Keratinocyte (primary cell): ENCODE results near the gene STX8. TPM values are rescaled to one million over a fixed set of nuclear protein-coding genes. Genes with fewer than 3 reads are reported as not detected.

ENCODE experiments used
- DNase-seq: peaks from one replicate; pipeline ENCODE4 v3.0.0-alpha.2; 2011; ENCODE audit warnings: low read depth, missing footprints, low spot score
- FAIRE-seq: peaks from 2 replicates; lab custom pipeline; 2011; peaks lifted over from hg19 to GRCh38; lab: Jason Lieb, UNC
- H2AFZ ChIP-seq: 2 replicates; pipeline ENCODE4 v1.6.0; 2012; ENCODE audit warnings: low read length, control low read depth, inconsistent platforms; ENCODE audit not compliant: control insufficient read depth
- H3K27ac ChIP-seq: 2 replicates; pipeline ENCODE4 v1.5.1; 2011; ENCODE audit warnings: low read length; ENCODE audit not compliant: control insufficient read depth, insufficient read depth
- H3K27me3 ChIP-seq: 3 replicates; pipeline ENCODE4 v1.6.0; 2011; ENCODE audit warnings: low read length; ENCODE audit not compliant: control insufficient read depth, insufficient read depth; ENCODE audit errors: extremely low read depth
- H3K36me3 ChIP-seq, 2 experiments: 2 replicates in 1 of 2; 3 replicates in 1 of 2; pipeline ENCODE4 v1.5.1; 2011; ENCODE audit warnings: low read length in 2 of 2, mild to moderate bottlenecking in 1 of 2; ENCODE audit not compliant: control insufficient read depth in 2 of 2, insufficient read depth in 2 of 2; ENCODE audit errors: extremely low read depth in 1 of 2
- H3K4me1 ChIP-seq: 3 replicates; pipeline ENCODE4 v1.5.1; 2011; ENCODE audit warnings: low read length; ENCODE audit not compliant: control insufficient read depth, insufficient read depth; ENCODE audit errors: extremely low read depth
- H3K4me2 ChIP-seq: 3 replicates; pipeline ENCODE4 v1.6.0; 2011; ENCODE audit warnings: low read depth, low read length; ENCODE audit not compliant: control insufficient read depth, insufficient read depth; ENCODE audit errors: extremely low read depth
- H3K4me3 ChIP-seq, 3 experiments: fragments of 200-600 bp in 1 of 3; sonication (generic) in 1 of 3; 2 replicates in 2 of 3; 3 replicates in 1 of 3; pipeline ENCODE4 v1.5.1; 2011 to 2016; ENCODE audit warnings: low read length in 3 of 3, mild to moderate bottlenecking in 3 of 3, control low read depth in 2 of 3, inconsistent platforms in 1 of 3, low read depth in 1 of 3, mixed read lengths in 1 of 3, mixed run types in 1 of 3, moderate library complexity in 1 of 3; ENCODE audit not compliant: control insufficient read depth in 2 of 3, insufficient read depth in 2 of 3; ENCODE audit errors: extremely low read depth in 1 of 3
- H3K79me2 ChIP-seq: 2 replicates; pipeline ENCODE4 v1.6.0; 2012; ENCODE audit warnings: low read length; ENCODE audit not compliant: control insufficient read depth, insufficient read depth
- H3K9ac ChIP-seq: 3 replicates; pipeline ENCODE4 v1.6.0; 2011; ENCODE audit warnings: low read length; ENCODE audit not compliant: control insufficient read depth, insufficient read depth; ENCODE audit errors: extremely low read depth
- H3K9me1 ChIP-seq: 3 replicates; pipeline ENCODE4 v1.6.0; 2011; ENCODE audit warnings: low read length; ENCODE audit not compliant: control insufficient read depth, insufficient read depth; ENCODE audit errors: extremely low read depth
- H3K9me3 ChIP-seq: 2 replicates; pipeline ENCODE4 v1.5.1; 2012; ENCODE audit warnings: low read depth, low read length; ENCODE audit not compliant: control insufficient read depth
- H4K20me1 ChIP-seq: 3 replicates; pipeline ENCODE4 v1.6.0; 2011; ENCODE audit warnings: low read length; ENCODE audit not compliant: control insufficient read depth, insufficient read depth; ENCODE audit errors: extremely low read depth
- EZH2 ChIP-seq: IDR thresholded peaks from one replicate; pipeline ENCODE4 v1.6.1; 2012; ENCODE audit warnings: inconsistent platforms, mild to moderate bottlenecking, low read length, moderate library complexity
- dilution Hi-C: fragments of 300-500 bp; cut with MboI; formaldehyde crosslinking; loops from one replicate; pipeline ENCODE4 v1.7.0; 2020; ENCODE audit warnings: low sequenced_read_pairs; ENCODE audit not compliant: extremely low pct_ligation_motif_present
- polyA plus RNA-seq, 5 experiments: library from polyadenylated mRNA; depleted of rRNA in 3 of 5; stranded (reverse) in 3 of 5; stranded (forward) in 1 of 5; unstranded in 1 of 5; fragments of >200 nt; gene quantifications; 1 replicate in 1 of 5; 2 replicates in 3 of 5; 3 replicates in 1 of 5; pipeline versions ENCODE4 v1.2.1 to v1.2.3, GENCODE V29; 2011 to 2012; ENCODE audit warnings: missing spikeins in 2 of 5, low read depth in 1 of 5, low replicate concordance in 1 of 5
- TF ChIP-seq, protein P1 (sequence below), 3 experiments: IDR thresholded peaks in 1 of 3; conservative IDR thresholded peaks in 1 of 3; optimal IDR thresholded peaks in 1 of 3; 2 replicates in 2 of 3; 3 replicates in 1 of 3; pipeline versions ENCODE3 to v1.5.1; 2011; ENCODE audit warnings: low read length in 3 of 3, mild to moderate bottlenecking in 3 of 3, moderate library complexity in 2 of 3, control low read depth in 1 of 3, inconsistent platforms in 1 of 3; ENCODE audit not compliant: insufficient read depth in 2 of 3; ENCODE audit errors: extremely low read depth in 1 of 3

Gene STX8
- polyA plus RNA-seq, 1 donor (not counting 4 experiments of a cell fraction or from before 2014, with no cell fraction given): 90.3 TPM

DNA sequence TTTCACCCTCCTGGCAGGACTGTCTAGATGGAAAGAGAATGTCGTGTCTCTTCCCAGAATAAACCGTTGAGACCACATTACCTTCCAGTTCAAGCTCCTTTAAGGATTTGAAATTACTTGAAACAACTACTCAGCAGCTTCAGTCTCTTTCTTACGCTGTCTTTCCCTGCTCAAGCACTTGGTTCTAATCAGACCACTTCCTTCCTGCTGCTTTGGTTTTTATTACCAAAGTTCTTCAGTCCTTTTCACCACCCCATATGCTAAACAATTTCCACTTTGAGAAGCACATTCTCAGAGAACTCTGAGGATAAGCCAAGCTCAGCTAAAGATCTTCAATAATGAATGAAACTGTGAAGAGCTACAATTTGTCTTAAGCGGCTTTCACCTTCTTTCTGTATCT, 105.4 kb downstream of the STX8 start:
- H4K20me1 ChIP-seq: no peaks in the 10 kb centered on the region
- H3K4me2 ChIP-seq: no peak overlapping the region
- TF ChIP-seq, protein P1, sequence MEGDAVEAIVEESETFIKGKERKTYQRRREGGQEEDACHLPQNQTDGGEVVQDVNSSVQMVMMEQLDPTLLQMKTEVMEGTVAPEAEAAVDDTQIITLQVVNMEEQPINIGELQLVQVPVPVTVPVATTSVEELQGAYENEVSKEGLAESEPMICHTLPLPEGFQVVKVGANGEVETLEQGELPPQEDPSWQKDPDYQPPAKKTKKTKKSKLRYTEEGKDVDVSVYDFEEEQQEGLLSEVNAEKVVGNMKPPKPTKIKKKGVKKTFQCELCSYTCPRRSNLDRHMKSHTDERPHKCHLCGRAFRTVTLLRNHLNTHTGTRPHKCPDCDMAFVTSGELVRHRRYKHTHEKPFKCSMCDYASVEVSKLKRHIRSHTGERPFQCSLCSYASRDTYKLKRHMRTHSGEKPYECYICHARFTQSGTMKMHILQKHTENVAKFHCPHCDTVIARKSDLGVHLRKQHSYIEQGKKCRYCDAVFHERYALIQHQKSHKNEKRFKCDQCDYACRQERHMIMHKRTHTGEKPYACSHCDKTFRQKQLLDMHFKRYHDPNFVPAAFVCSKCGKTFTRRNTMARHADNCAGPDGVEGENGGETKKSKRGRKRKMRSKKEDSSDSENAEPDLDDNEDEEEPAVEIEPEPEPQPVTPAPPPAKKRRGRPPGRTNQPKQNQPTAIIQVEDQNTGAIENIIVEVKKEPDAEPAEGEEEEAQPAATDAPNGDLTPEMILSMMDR (optimal IDR thresholded peaks at IDR 0.05 in 1 of 3, IDR thresholded peaks at IDR 0.05 in 1 of 3, conservative IDR thresholded peaks at IDR 0.05 in 1 of 3; ENCODE audit: extremely low read depth in 1 of 3, insufficient read depth in 2 of 3, low read length in 3 of 3): no peak
- TF ChIP-seq EZH2: no peak
- H2AFZ ChIP-seq: no peak overlapping the region
- no peak overlapping the region for H3K9ac ChIP-seq
- DNase-seq (no peak), FAIRE-seq (no peak)
- no peak overlapping the region for H3K27ac ChIP-seq
- dilution Hi-C loops: no loop called here
- no peaks in the 10 kb centered on the region for H3K4me1 ChIP-seq
- H3K36me3 ChIP-seq: peaks cover 0 to 3% of the 10 kb centered on the region in 2 experiments
- no peaks in the 10 kb centered on the region for H3K79me2 ChIP-seq
- H3K4me3 ChIP-seq: no peak overlapping the region
- no peaks in the 10 kb centered on the region for H3K9me1 ChIP-seq
- H3K9me3 ChIP-seq: no peaks in the 10 kb centered on the region
- no peaks in the 10 kb centered on the region for H3K27me3 ChIP-seq

DNA sequence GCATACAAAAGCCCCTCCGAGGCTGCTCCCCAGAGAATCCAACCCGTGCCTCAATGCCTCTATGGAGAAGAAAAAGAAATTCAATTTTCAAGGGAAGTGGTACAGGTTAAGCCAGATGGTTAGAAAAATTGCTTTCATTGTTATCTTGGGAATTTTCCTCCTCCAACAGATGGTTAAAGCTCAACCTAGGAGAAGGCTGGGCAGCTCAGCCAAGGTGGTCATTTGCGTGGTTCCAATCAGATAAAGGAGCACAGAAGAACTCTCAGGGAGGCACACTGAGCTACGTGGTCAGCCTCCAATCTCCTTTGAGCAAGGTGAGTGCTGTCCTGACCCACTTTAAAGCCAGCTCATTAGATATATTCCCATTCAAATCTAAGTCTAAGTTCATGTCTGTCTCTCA, 106.7 kb downstream of the STX8 start:
- Histone ChIP-seq H3K9me1 (no peaks in the 10 kb centered on the region), H3K79me2 (no peaks in the 10 kb centered on the region), H3K4me2 (no peak overlapping the region), H3K27me3 (no peaks in the 10 kb centered on the region), H3K27ac (no peak overlapping the region), H3K36me3 (peaks cover 0 to 3% of the 10 kb centered on the region in 2 experiments), H3K9me3 (no peaks in the 10 kb centered on the region), H3K4me3 (no peak overlapping the region), H2AFZ (no peak overlapping the region), H3K4me1 (no peaks in the 10 kb centered on the region), H4K20me1 (no peaks in the 10 kb centered on the region), H3K9ac (no peak overlapping the region)
- no peak for DNase-seq
- TF ChIP-seq EZH2: no peak
- TF ChIP-seq, protein P1 (optimal IDR thresholded peaks at IDR 0.05 in 1 of 3, IDR thresholded peaks at IDR 0.05 in 1 of 3, conservative IDR thresholded peaks at IDR 0.05 in 1 of 3; ENCODE audit: extremely low read depth in 1 of 3, insufficient read depth in 2 of 3, low read length in 3 of 3): no peak
- dilution Hi-C loops: no loop called here
- FAIRE-seq: no peak
